Thyroid gland (tissue), 4 donors: ENCODE data around the gene CHST8.

Experiments
- CTCF ChIP-seq, 6 experiments: fragments of 200-600 bp in 3 of 6; fragments of 450-650 bp in 3 of 6; sonication (generic) in 3 of 6; IDR thresholded peaks; one replicate each; pipeline ENCODE4 v1.5.1; 2016 to 2019; ENCODE audit warnings: antibody characterized with exemption in 6 of 6, mild to moderate bottlenecking in 2 of 6, inconsistent platforms in 1 of 6, moderate library complexity in 1 of 6
- POLR2A ChIP-seq, 2 donors: fragments of 450-650 bp; IDR thresholded peaks; one replicate each; pipeline ENCODE4 v1.6.1; 2017; ENCODE audit warnings: antibody characterized with exemption in 2 of 2, mild to moderate bottlenecking in 2 of 2, moderate library complexity in 1 of 2

DNA sequence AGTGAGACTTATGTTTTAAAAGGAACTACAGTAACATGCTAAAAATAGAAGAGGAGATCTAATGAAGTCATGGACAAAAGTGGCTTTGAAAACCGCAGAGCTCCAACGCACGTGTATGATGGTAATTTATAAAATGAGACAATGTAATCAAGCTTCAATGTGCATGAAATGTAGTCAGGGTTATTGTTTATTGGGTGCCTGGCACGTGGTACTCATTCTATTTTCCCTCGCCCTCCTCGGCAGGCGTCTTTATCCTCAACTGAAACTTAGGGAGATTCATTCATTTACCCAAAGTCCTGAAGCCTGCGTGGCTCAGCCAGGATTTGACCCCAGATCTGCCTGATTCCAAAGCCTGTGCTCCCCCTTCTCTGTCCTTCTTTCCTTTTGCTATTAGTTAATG, 79.8 kb downstream of the CHST8 start:
- TF ChIP-seq CTCF (IDR thresholded peaks at IDR 0.05), result no peak
- no peak for TF ChIP-seq POLR2A (IDR thresholded peaks at IDR 0.05)
